ENCODE results near the gene DGAT2L6. TPM values are rescaled to one million over a fixed set of nuclear protein-coding genes. Genes with fewer than 3 reads are reported as not detected.

DGAT2L6 gene
- total and polyA plus RNA-seq, 4 donors: not detected

GRCh38 chrX:70219938-70220764 lies 42.9 kb downstream of the DGAT2L6 start:
- H3K9ac ChIP-seq (ENCODE audit: low read depth in 1 of 2, low read length in 2 of 2): no peak overlapping the region
- no peaks in the 10 kb centered on the region for H3K9me3 ChIP-seq (ENCODE audit: control insufficient read depth in 4 of 4, low read length in 3 of 4)
- DNase-seq (ENCODE audit: low spot score): no peak
- peaks cover 0 to 3% (median 0%) of the 10 kb centered on the region in 4 donors for H3K27me3 ChIP-seq (ENCODE audit: control insufficient read depth in 4 of 4, insufficient read depth in 4 of 4, low read length in 3 of 4)
- H3K27ac ChIP-seq (ENCODE audit: low read depth in 1 of 2, low read length in 2 of 2): no peak overlapping the region
- H3K36me3 ChIP-seq (ENCODE audit: control insufficient read depth in 4 of 4, insufficient read depth in 3 of 4, low read depth in 1 of 4, low read length in 3 of 4): no peaks in the 10 kb centered on the region
- TF ChIP-seq FOXA1 (IDR thresholded peaks at IDR 0.05) (no peak), ZBTB33 (IDR thresholded peaks at IDR 0.05) (no peak), RAD21 (IDR thresholded peaks at IDR 0.05) (no peak)
- WGBS: 77% methylated on average over 5 of the region's 5 CpGs
- H3K4me1 ChIP-seq (ENCODE audit: control insufficient read depth in 4 of 4, insufficient read depth in 4 of 4, low read length in 3 of 4): no peaks in the 10 kb centered on the region
- no peak overlapping the region for H3K4me3 ChIP-seq (ENCODE audit: low read depth in 1 of 3, low read length in 3 of 3)

GRCh38 chrX:70226048-70226447 lies 48.8 kb downstream of the DGAT2L6 start:
- Histone ChIP-seq H3K9me3 (ENCODE audit: control insufficient read depth in 4 of 4, low read length in 3 of 4) (no peaks in the 10 kb centered on the region), H3K9ac (ENCODE audit: low read depth in 1 of 2, low read length in 2 of 2) (no peak overlapping the region), H3K4me1 (ENCODE audit: control insufficient read depth in 4 of 4, insufficient read depth in 4 of 4, low read length in 3 of 4) (no peaks in the 10 kb centered on the region), H3K4me3 (ENCODE audit: low read depth in 1 of 3, low read length in 3 of 3) (no peak overlapping the region), H3K27me3 (ENCODE audit: control insufficient read depth in 4 of 4, insufficient read depth in 4 of 4, low read length in 3 of 4) (peaks cover 0 to 2% (median 0%) of the 10 kb centered on the region in 4 donors), H3K27ac (ENCODE audit: low read depth in 1 of 2, low read length in 2 of 2) (no peak overlapping the region), H3K36me3 (ENCODE audit: control insufficient read depth in 4 of 4, insufficient read depth in 3 of 4, low read depth in 1 of 4, low read length in 3 of 4) (no peaks in the 10 kb centered on the region)
- TF ChIP-seq TAF1 (conservative IDR thresholded peaks at IDR 0.05) (no peak), HNF4A (conservative IDR thresholded peaks at IDR 0.05) (peak; percentile 15 to 20)
- DNase-seq (ENCODE audit: low spot score): no peak

GRCh38 chrX:70226687-70227086 lies 49.4 kb downstream of the DGAT2L6 start:
- Histone ChIP-seq H3K36me3 (ENCODE audit: control insufficient read depth in 4 of 4, insufficient read depth in 3 of 4, low read depth in 1 of 4, low read length in 3 of 4) (no peaks in the 10 kb centered on the region), H3K27me3 (ENCODE audit: control insufficient read depth in 4 of 4, insufficient read depth in 4 of 4, low read length in 3 of 4) (no peaks in the 10 kb centered on the region), H3K4me1 (ENCODE audit: control insufficient read depth in 4 of 4, insufficient read depth in 4 of 4, low read length in 3 of 4) (no peaks in the 10 kb centered on the region), H3K9me3 (ENCODE audit: control insufficient read depth in 4 of 4, low read length in 3 of 4) (no peaks in the 10 kb centered on the region), H3K9ac (ENCODE audit: low read depth in 1 of 2, low read length in 2 of 2) (no peak overlapping the region), H3K4me3 (ENCODE audit: low read depth in 1 of 3, low read length in 3 of 3) (no peak overlapping the region), H3K27ac (ENCODE audit: low read depth in 1 of 2, low read length in 2 of 2) (no peak overlapping the region)
- 94% methylated on average over 2 of the region's 2 CpGs for WGBS
- DNase-seq (ENCODE audit: low spot score): no peak
- TF ChIP-seq HNF4A (conservative IDR thresholded peaks at IDR 0.05) (no peak), CTCF (IDR thresholded peaks at IDR 0.05; ENCODE audit: low read depth, low read length, missing input control) (no peak), RAD21 (IDR thresholded peaks at IDR 0.05) (no peak), GABPA (IDR thresholded peaks at IDR 0.05 in 1 of 2, conservative IDR thresholded peaks at IDR 0.05 in 1 of 2) (no peak), JUND (IDR thresholded peaks at IDR 0.05) (no peak)

All from liver (tissue), 9 donors.